HG03066 (cell line): ENCODE data around the gene ITGA1.
"Not testable (repeated sequence)": the region's sequence is repeated elsewhere in the genome, so short reads cannot be mapped to it uniquely, and the experiment has no call there.

ENCODE experiments used
- ATAC-seq: cut with Tn5 transposase; IDR thresholded peaks from one replicate; pipeline ENCODE4 v1.9.1; 2021; ENCODE audit warnings: low read depth; ENCODE audit not compliant: unreplicated experiment

Gene ITGA1

GRCh38 chr5:52799983-52800393 is 12.3 kb downstream of the ITGA1 start:
- peak; percentile 70 for ATAC-seq

GRCh38 chr5:52800394-52801213 is 12.9 kb downstream of the ITGA1 start:
- ATAC-seq = peak; percentile 30

- no peak for ATAC-seq
These were observed 13.6 kb downstream of the ITGA1 start for GRCh38 chr5:52801329-52801728.

GRCh38 chr5:52802272-52802973 is 14.7 kb downstream of the ITGA1 start:
- no peak for ATAC-seq

- no peak for ATAC-seq
These were observed 15.2 kb downstream of the ITGA1 start for GRCh38 chr5:52802974-52803336.

GRCh38 chr5:52804387-52804791 is 16.7 kb downstream of the ITGA1 start:
- no peak for ATAC-seq

- ATAC-seq = no peak
These were observed 17.3 kb downstream of the ITGA1 start for GRCh38 chr5:52804981-52805380.

- ATAC-seq = no peak
These were observed 17.9 kb downstream of the ITGA1 start for GRCh38 chr5:52805615-52806014.

- no peak for ATAC-seq
These were observed 19.3 kb downstream of the ITGA1 start for GRCh38 chr5:52807037-52807436.

GRCh38 chr5:52807723-52808122 is 20.0 kb downstream of the ITGA1 start:
- ATAC-seq = no peak

- ATAC-seq = no peak
These were observed 20.7 kb downstream of the ITGA1 start for GRCh38 chr5:52808316-52808901.

GRCh38 chr5:52809884-52810283 is 22.2 kb downstream of the ITGA1 start:
- ATAC-seq = no peak

- no peak for ATAC-seq
These were observed 22.7 kb downstream of the ITGA1 start for GRCh38 chr5:52810426-52810825.

GRCh38 chr5:52811067-52811749 is 23.5 kb downstream of the ITGA1 start:
- ATAC-seq = no peak

- no peak for ATAC-seq
These were observed 26.8 kb downstream of the ITGA1 start for GRCh38 chr5:52814352-52815148.

- ATAC-seq = no peak
These were observed 30.1 kb downstream of the ITGA1 start for GRCh38 chr5:52817818-52818217.

GRCh38 chr5:52818360-52818759 is 30.6 kb downstream of the ITGA1 start:
- no peak for ATAC-seq

GRCh38 chr5:52818807-52819206 is 31.1 kb downstream of the ITGA1 start:
- not testable (repeated sequence) for ATAC-seq

- no peak for ATAC-seq
These were observed 34.2 kb downstream of the ITGA1 start for GRCh38 chr5:52821901-52822300.

- ATAC-seq = no peak
These were observed 34.7 kb downstream of the ITGA1 start for GRCh38 chr5:52822437-52822836.
